Measurements from ENCODE around the gene ITSN2.
"Not testable (repeated sequence)": the region's sequence is repeated elsewhere in the genome, so short reads cannot be mapped to it uniquely, and the experiment has no call there.

The ITSN2 gene

GRCh38 chr2:24362253-24362652 is 1.9 kb upstream of the ITSN2 start:
- no peak for DNase-seq

- DNase-seq, result no peak
These were observed 611 bp upstream of the ITSN2 start for GRCh38 chr2:24360963-24361330.

GRCh38 chr2:24359129-24360049 is 947 bp downstream of the ITSN2 start:
- peak; percentile 53 to 62 for DNase-seq

GRCh38 chr2:24357767-24358166 is 2.6 kb downstream of the ITSN2 start:
- not testable (repeated sequence) for DNase-seq

GRCh38 chr2:24357115-24357514 is 3.2 kb downstream of the ITSN2 start:
- not testable (repeated sequence) for DNase-seq

- no peak for DNase-seq
These were observed 5.4 kb downstream of the ITSN2 start for GRCh38 chr2:24354957-24355356.

GRCh38 chr2:24354395-24354794 is 5.9 kb downstream of the ITSN2 start:
- no peak for DNase-seq

- DNase-seq, result no peak
These were observed 6.4 kb downstream of the ITSN2 start for GRCh38 chr2:24353973-24354372.

- no peak for DNase-seq
These were observed 7.0 kb downstream of the ITSN2 start for GRCh38 chr2:24353364-24353763.

- no peak for DNase-seq
These were observed 7.7 kb downstream of the ITSN2 start for GRCh38 chr2:24352664-24353063.

GRCh38 chr2:24351981-24352380 is 8.4 kb downstream of the ITSN2 start:
- DNase-seq, result no peak

- no peak for DNase-seq
These were observed 8.8 kb downstream of the ITSN2 start for GRCh38 chr2:24351627-24351938.

GRCh38 chr2:24350826-24351626 is 9.3 kb downstream of the ITSN2 start:
- DNase-seq, result no peak

GRCh38 chr2:24349097-24349496 is 11.2 kb downstream of the ITSN2 start:
- DNase-seq, result no peak

GRCh38 chr2:24345937-24346336 is 14.4 kb downstream of the ITSN2 start:
- DNase-seq, result no peak

- DNase-seq, result no peak
These were observed 17.0 kb downstream of the ITSN2 start for GRCh38 chr2:24343225-24343882.

GRCh38 chr2:24342110-24342910 is 18.0 kb downstream of the ITSN2 start:
- DNase-seq, result no peak

GRCh38 chr2:24339856-24340262 is 20.5 kb downstream of the ITSN2 start:
- DNase-seq, result no peak

- not testable (repeated sequence) for DNase-seq
These were observed 21.2 kb downstream of the ITSN2 start for GRCh38 chr2:24339098-24339497.

- DNase-seq, result no peak
These were observed 22.4 kb downstream of the ITSN2 start for GRCh38 chr2:24337890-24338289.

GRCh38 chr2:24336811-24337210 is 23.5 kb downstream of the ITSN2 start:
- no peak for DNase-seq

GRCh38 chr2:24334245-24334633 is 26.1 kb downstream of the ITSN2 start:
- DNase-seq, result no peak
